Calu3 (cell line): ENCODE data around the gene PKMYT1. TPM values are rescaled to one million over a fixed set of nuclear protein-coding genes. Genes with fewer than 3 reads are reported as not detected.

Experiments used
- BruUV-seq: library from RNA; stranded (reverse); fragments of 400-500 nt; replicated peaks from 2 replicates; lab custom pipeline; 2021; lab: Mats Ljungman, UMichigan
- CTCF ChIA-PET: fragments of 300-600 bp; sonication (Branson Sonifier 250); formaldehyde crosslinking; loops from one replicate; lab custom pipeline; 2022; ENCODE audit warnings: antibody characterized with exemption; lab: Charles Lee
- DNase-seq: peaks from one replicate; pipeline ENCODE4 v3.0.0; 2022
- H3K27ac Mint-ChIP-seq: one replicate; pipeline ENCODE4 v1.8.0; 2022; ENCODE audit warnings: mixed read lengths; ENCODE audit not compliant: unreplicated experiment
- H3K27me3 Mint-ChIP-seq: one replicate; pipeline ENCODE4 v1.8.0; 2022; ENCODE audit warnings: mixed read lengths; ENCODE audit not compliant: unreplicated experiment
- H3K36me3 Mint-ChIP-seq: one replicate; pipeline ENCODE4 v1.8.0; 2022; ENCODE audit warnings: mild to moderate bottlenecking, moderate library complexity, mixed read lengths; ENCODE audit not compliant: insufficient read depth, unreplicated experiment
- H3K4me1 Mint-ChIP-seq: one replicate; pipeline ENCODE4 v1.8.0; 2022; ENCODE audit warnings: mild to moderate bottlenecking, low read depth, mixed read lengths; ENCODE audit not compliant: unreplicated experiment
- H3K4me3 Mint-ChIP-seq: one replicate; pipeline ENCODE4 v1.8.0; 2022; ENCODE audit warnings: mild to moderate bottlenecking, low read depth, moderate library complexity, mixed read lengths; ENCODE audit not compliant: unreplicated experiment
- H3K9me3 Mint-ChIP-seq: one replicate; pipeline ENCODE4 v1.8.0; 2022; ENCODE audit warnings: low read depth, mixed read lengths; ENCODE audit not compliant: unreplicated experiment
- intact Hi-C: fragments of 100-400 bp; cut with micrococcal nuclease; formaldehyde crosslinking; loops from one replicate; pipeline ENCODE4 v1.10.0; 2022; ENCODE audit not compliant: unreplicated experiment
- total RNA-seq: library from RNA; stranded (reverse); gene quantifications from 2 replicates; pipeline ENCODE4 v1.2.3, GENCODE V29; 2022
- TF ChIP-seq, protein P1 (sequence below): fragments of 200-600 bp; IDR thresholded peaks from one replicate; pipeline ENCODE4 v1.8.0; 2022; ENCODE audit warnings: antibody characterized with exemption; ENCODE audit not compliant: unreplicated experiment

The PKMYT1 gene
- total RNA-seq, 1 experiment from 2014 or later, result 107 TPM

DNA sequence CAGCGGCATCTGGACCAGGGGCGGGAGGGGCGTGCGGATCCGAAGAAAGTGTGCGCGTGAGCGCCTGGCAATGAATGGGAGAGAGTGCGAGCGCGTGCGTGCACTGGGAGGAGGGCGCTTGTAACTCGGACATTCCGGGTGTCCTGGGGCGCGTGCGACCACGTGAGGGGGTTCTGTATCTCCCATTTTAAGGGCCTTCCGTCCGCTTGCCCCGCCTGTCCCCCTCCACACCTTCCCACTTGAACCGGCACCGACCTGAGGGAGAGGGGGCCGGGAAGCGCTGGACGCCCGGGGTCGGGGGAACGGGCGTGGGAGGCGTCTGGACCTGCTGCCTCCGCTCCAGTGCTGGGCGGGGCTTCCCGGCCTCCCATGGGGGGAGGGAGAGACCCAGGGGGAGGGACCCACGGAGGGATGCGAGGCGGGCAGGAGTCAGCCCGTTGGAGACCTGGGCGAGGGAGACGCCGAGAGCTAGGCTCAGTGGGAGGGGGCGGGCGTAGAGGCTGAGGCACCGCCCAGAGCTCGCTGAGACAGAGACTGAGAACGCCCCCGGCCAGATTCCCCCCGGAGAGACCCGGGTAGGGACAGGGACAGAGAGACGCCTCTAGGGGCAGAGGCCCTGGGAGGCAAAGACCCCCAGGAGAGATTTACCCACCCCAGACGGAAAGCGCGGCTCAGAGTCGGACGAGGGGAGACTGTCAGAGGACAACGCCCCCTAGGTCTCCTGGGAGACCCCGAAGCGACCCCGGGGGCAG is 16.3 kb downstream of the PKMYT1 start, which contains the start of gene KREMEN2:
Gene KREMEN2 (plus strand): TSS at position 553 of the 752 bp plus-strand sequence. CDS start 246 bp downstream, outside the sequence.
- peak within 1 kb of the TSS; percentile 81 for H3K4me3 Mint-ChIP-seq
- no peaks in the 10 kb centered on the region for H3K9me3 Mint-ChIP-seq
- TF ChIP-seq, protein P1, sequence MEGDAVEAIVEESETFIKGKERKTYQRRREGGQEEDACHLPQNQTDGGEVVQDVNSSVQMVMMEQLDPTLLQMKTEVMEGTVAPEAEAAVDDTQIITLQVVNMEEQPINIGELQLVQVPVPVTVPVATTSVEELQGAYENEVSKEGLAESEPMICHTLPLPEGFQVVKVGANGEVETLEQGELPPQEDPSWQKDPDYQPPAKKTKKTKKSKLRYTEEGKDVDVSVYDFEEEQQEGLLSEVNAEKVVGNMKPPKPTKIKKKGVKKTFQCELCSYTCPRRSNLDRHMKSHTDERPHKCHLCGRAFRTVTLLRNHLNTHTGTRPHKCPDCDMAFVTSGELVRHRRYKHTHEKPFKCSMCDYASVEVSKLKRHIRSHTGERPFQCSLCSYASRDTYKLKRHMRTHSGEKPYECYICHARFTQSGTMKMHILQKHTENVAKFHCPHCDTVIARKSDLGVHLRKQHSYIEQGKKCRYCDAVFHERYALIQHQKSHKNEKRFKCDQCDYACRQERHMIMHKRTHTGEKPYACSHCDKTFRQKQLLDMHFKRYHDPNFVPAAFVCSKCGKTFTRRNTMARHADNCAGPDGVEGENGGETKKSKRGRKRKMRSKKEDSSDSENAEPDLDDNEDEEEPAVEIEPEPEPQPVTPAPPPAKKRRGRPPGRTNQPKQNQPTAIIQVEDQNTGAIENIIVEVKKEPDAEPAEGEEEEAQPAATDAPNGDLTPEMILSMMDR, result no peak
- H3K4me1 Mint-ChIP-seq, result peaks cover 21% of the 10 kb centered on the region
- intact Hi-C loops, result no loop called here
- peak; percentile 57 for DNase-seq
- no TSS peak for BruUV-seq
- H3K27ac Mint-ChIP-seq, result peak within 1 kb of the TSS; percentile 54
- H3K27me3 Mint-ChIP-seq, result peaks cover 84% of the 10 kb centered on the region
- CTCF ChIA-PET, result interaction anchor here (0.6 kb wide), 1 partner anchor 101 kb away, joined by 3 read pairs; no protein-coding TSS in a partner anchor
- peaks cover 36% of the 10 kb centered on the region for H3K36me3 Mint-ChIP-seq

DNA sequence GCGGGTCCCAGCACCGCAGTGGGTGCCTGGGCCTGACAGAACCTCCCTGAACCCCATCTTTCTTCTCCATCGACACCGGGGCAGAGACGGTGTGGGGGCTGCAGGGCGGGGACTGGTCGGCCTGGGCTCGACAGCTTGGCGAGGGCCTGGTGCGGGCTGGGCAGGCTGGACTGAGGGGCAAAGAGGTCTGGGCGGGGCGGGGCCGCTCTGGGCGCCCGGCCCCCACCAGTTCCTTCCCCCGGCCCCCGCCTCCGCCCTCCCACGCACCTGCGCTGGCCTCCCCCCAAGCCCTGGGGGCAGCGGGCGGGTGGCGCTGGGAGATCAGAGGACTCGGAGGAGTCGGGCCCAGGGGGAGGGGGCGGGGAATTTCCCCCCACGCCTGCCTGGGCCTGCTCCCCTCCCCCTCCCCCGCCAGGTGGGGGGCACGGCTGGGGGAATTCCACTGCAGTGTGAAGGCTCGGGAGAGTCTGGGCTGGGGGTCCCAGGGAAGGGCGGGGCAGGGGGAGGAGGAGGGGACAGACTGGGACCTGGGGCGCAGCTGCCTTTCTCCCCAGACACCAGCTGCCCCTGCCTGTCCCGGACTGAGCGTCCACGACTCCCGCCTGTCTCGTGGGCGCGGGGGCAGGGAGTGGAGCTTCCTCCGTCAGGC is 17.0 kb downstream of the PKMYT1 start:
- CTCF ChIA-PET, result interaction anchor here (0.6 to 1.2 kb wide), 4 partner anchors 14 to 101 kb away, joined by 3 to 4 read pairs (median 3); partner anchors contain the start of gene PKMYT1
- H3K27ac Mint-ChIP-seq, result no peak overlapping the region
- H3K9me3 Mint-ChIP-seq, result no peaks in the 10 kb centered on the region
- H3K4me3 Mint-ChIP-seq, result peak overlapping the region; percentile 81
- BruUV-seq, result no TSS peak
- H3K27me3 Mint-ChIP-seq, result peaks cover 87% of the 10 kb centered on the region
- TF ChIP-seq, protein P1, result no peak
- peaks cover 33% of the 10 kb centered on the region for H3K36me3 Mint-ChIP-seq
- H3K4me1 Mint-ChIP-seq, result peaks cover 24% of the 10 kb centered on the region
- DNase-seq, result no peak
- intact Hi-C loops, result no loop called here

DNA sequence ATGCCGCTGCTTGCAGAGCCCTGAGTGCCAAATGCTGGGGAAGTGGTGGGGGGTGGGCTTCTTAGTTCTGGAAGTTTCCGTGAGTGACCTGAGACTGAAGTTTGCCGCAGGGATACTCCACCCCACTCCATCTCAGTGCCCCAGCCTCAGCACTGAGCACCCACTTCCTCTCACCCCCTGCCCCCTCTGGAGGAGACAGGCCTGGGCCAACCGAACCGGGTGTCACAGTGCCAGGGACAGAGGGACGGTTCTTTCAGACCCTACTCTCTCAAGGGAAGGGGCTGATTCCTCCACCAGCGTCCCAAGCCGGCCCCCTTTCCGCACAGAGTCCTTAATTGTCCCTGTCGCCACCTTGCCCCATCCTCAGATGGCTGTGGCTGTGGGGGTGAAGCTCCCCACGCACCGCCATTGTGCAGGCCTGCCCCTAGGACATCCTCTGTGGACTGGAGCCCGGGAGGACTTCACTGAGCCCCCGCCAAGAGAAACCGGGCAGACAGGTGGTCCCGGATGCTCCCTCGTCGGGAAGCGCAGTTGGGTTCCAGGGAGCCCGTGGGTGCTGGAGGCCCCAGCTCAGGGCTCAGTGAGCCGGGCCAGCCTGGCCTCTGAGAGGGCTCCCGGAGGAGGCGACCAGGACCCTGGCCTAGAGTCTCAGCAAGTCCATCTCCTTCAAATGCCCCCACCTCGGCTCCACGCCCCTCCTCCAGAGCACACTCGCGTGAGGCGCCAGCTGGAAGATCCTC is 17.7 kb downstream of the PKMYT1 start:
- Mint-ChIP-seq H3K27ac (no peak overlapping the region), H3K9me3 (no peaks in the 10 kb centered on the region), H3K4me1 (peaks cover 26% of the 10 kb centered on the region), H3K4me3 (no peak overlapping the region), H3K27me3 (peaks cover 84% of the 10 kb centered on the region), H3K36me3 (peaks cover 32% of the 10 kb centered on the region)
- no TSS peak for BruUV-seq
- DNase-seq, result no peak
- CTCF ChIA-PET, result interaction anchor here (0.6 to 1.2 kb wide), 3 partner anchors 15 to 18 kb away, joined by 3 to 4 read pairs (median 3); partner anchors contain the start of gene PKMYT1
- intact Hi-C loops, result no loop called here
- TF ChIP-seq, protein P1, result no peak
